ENCODE results near the gene ERGIC3.

GRCh38 chr20:35595901-35596300 is 54.0 kb downstream of the ERGIC3 start:
- TF ChIP-seq POLR2A (IDR thresholded peaks at IDR 0.05) (no peak), CTCF (IDR thresholded peaks at IDR 0.05) (no peak), EP300 (IDR thresholded peaks at IDR 0.05) (no peak)

Measured in gastroesophageal sphincter (tissue), 3 donors.